Prostate gland (tissue), 2 donors: ENCODE measurements around the gene MYH15. TPM values are rescaled to one million over a fixed set of nuclear protein-coding genes. Genes with fewer than 3 reads are reported as not detected.

Experiments
- DNase-seq: peaks from one replicate; pipeline ENCODE4 v3.0.0-alpha.2; 2019; ENCODE audit warnings: low spot score
- H3K27ac ChIP-seq, 2 donors: fragments of 200-600 bp; sonication (generic); 2 replicates each; pipeline ENCODE4 v1.5.1; 2017 to 2019
- H3K27me3 ChIP-seq: fragments of 200-600 bp; sonication (generic); replicated peaks from 2 replicates; pipeline ENCODE4 v1.5.1; 2019; ENCODE audit not compliant: insufficient read depth
- H3K36me3 ChIP-seq, 2 donors: fragments of 200-600 bp; sonication (generic); 1 replicate in 1 of 2; 2 replicates in 1 of 2; pipeline versions ENCODE4 v1.5.1 to v1.8.1; 2017 to 2019
- H3K4me1 ChIP-seq: fragments of 200-600 bp; sonication (generic); replicated peaks from 2 replicates; pipeline ENCODE4 v1.5.1; 2019
- H3K4me3 ChIP-seq, 2 donors: fragments of 200-600 bp; sonication (generic); 2 replicates each; pipeline ENCODE4 v1.5.1; 2017 to 2019
- H3K9me3 ChIP-seq: fragments of 200-600 bp; sonication (generic); 2 replicates; pipeline ENCODE4 v1.5.1; 2017
- CTCF ChIP-seq, 4 experiments: fragments of 200-600 bp in 2 of 4; fragments of 450-650 bp in 2 of 4; sonication (generic) in 2 of 4; IDR thresholded peaks; 1 replicate in 3 of 4; 2 replicates in 1 of 4; pipeline ENCODE4 v1.5.1; 2016 to 2019; ENCODE audit warnings: antibody characterized with exemption in 4 of 4, mild to moderate bottlenecking in 2 of 4, moderate library complexity in 2 of 4
- POLR2A ChIP-seq: fragments of 450-650 bp; IDR thresholded peaks from one replicate; pipeline ENCODE4 v1.6.1; 2016; ENCODE audit warnings: antibody characterized with exemption, mild to moderate bottlenecking
- POLR2AphosphoS5 ChIP-seq: sonication (generic); formaldehyde crosslinking; IDR thresholded peaks from one replicate; pipeline ENCODE4 v1.6.1; 2017; ENCODE audit warnings: antibody characterized with exemption
- WGBS: methylation state at CpG from one replicate; pipeline ENCODE4 v1.1.5; 2018; 5-methylcytosine and 5-hydroxymethylcytosine counted together
- intact Hi-C: fragments of 100-400 bp; cut with DNase I; formaldehyde crosslinking; loops from one replicate; pipeline ENCODE4 v1.14.2; 2022
- total RNA-seq, 2 donors: library from RNA; depleted of rRNA; stranded (reverse); fragments of >200 nt; gene quantifications; one replicate each; pipeline ENCODE4 v1.1.0, GENCODE V29; 2016

Gene MYH15
- total RNA-seq, 2 donors from 2014 or later = 0.68 TPM

- Histone ChIP-seq H3K36me3 (no peaks in the 10 kb centered on the region), H3K27me3 (no peaks in the 10 kb centered on the region), H3K9me3 (no peaks in the 10 kb centered on the region), H3K4me3 (no peak overlapping the region), H3K4me1 (no peaks in the 10 kb centered on the region), H3K27ac (no peak overlapping the region)
- no peak for DNase-seq
- TF ChIP-seq POLR2AphosphoS5 = no peak
- no peak for TF ChIP-seq POLR2A
- no peak for TF ChIP-seq CTCF (IDR thresholded peaks at IDR 0.05)
- WGBS = 51% methylated on average over 5 of the region's 5 CpGs
- intact Hi-C loops = no loop called here
Measured at GRCh38 chr3:108461661-108462111, 48.7 kb downstream of the MYH15 start.

GRCh38 chr3:108459225-108459624 is 51.2 kb downstream of the MYH15 start:
- intact Hi-C loops = no loop called here
- no peak overlapping the region for H3K4me3 ChIP-seq
- no peak overlapping the region for H3K27ac ChIP-seq
- DNase-seq = no peak
- H3K27me3 ChIP-seq = no peaks in the 10 kb centered on the region
- no peaks in the 10 kb centered on the region for H3K9me3 ChIP-seq
- no peaks in the 10 kb centered on the region for H3K4me1 ChIP-seq
- no peaks in the 10 kb centered on the region for H3K36me3 ChIP-seq
- TF ChIP-seq CTCF (IDR thresholded peaks at IDR 0.05) (no peak), POLR2A (no peak), POLR2AphosphoS5 (no peak)

GRCh38 chr3:108455212-108455705 is 55.1 kb downstream of the MYH15 start:
- no peaks in the 10 kb centered on the region for H3K27me3 ChIP-seq
- H3K27ac ChIP-seq = no peak overlapping the region
- no peaks in the 10 kb centered on the region for H3K36me3 ChIP-seq
- WGBS = 79% methylated on average over 2 of the region's 2 CpGs
- no peaks in the 10 kb centered on the region for H3K4me1 ChIP-seq
- no peaks in the 10 kb centered on the region for H3K9me3 ChIP-seq
- H3K4me3 ChIP-seq = no peak overlapping the region
- intact Hi-C loops = no loop called here
- TF ChIP-seq POLR2A = no peak
- no peak for TF ChIP-seq CTCF (IDR thresholded peaks at IDR 0.05)
- TF ChIP-seq POLR2AphosphoS5 = no peak
- DNase-seq = no peak

GRCh38 chr3:108453565-108453964 is 56.8 kb downstream of the MYH15 start:
- Histone ChIP-seq H3K4me1 (no peaks in the 10 kb centered on the region), H3K9me3 (no peaks in the 10 kb centered on the region), H3K36me3 (no peaks in the 10 kb centered on the region), H3K27ac (no peak overlapping the region), H3K27me3 (no peaks in the 10 kb centered on the region), H3K4me3 (no peak overlapping the region)
- 32% methylated on average over 1 of the region's 1 CpG for WGBS
- intact Hi-C loops = no loop called here
- DNase-seq = no peak
- TF ChIP-seq POLR2AphosphoS5 = no peak
- no peak for TF ChIP-seq CTCF (IDR thresholded peaks at IDR 0.05)
- no peak for TF ChIP-seq POLR2A

- Histone ChIP-seq H3K27me3 (no peaks in the 10 kb centered on the region), H3K4me3 (no peak overlapping the region), H3K27ac (no peak overlapping the region), H3K9me3 (no peaks in the 10 kb centered on the region), H3K36me3 (no peaks in the 10 kb centered on the region), H3K4me1 (no peaks in the 10 kb centered on the region)
- DNase-seq = no peak
- WGBS = 51% methylated on average over 2 of the region's 2 CpGs
- TF ChIP-seq POLR2AphosphoS5 (no peak), POLR2A (no peak), CTCF (IDR thresholded peaks at IDR 0.05) (no peak)
- intact Hi-C loops = no loop called here
Measured at GRCh38 chr3:108450444-108450843, 60.0 kb downstream of the MYH15 start.
